NB4 (cell line): ENCODE measurements around the gene TM4SF4.
"Not testable (repeated sequence)": the region's sequence is repeated elsewhere in the genome, so short reads cannot be mapped to it uniquely, and the experiment has no call there.

ENCODE experiments used
- DNase-seq: peaks from one replicate; pipeline ENCODE4 v3.0.0; 2010; ENCODE audit warnings: low read depth
- H3K4me3 ChIP-seq: one replicate; pipeline ENCODE4 v1.5.1; 2011; ENCODE audit warnings: mild to moderate bottlenecking, low read depth, low read length, moderate library complexity
- CTCF ChIP-seq: IDR thresholded peaks from one replicate; pipeline ENCODE4 v1.5.1; 2012; ENCODE audit warnings: low read depth, low read length
- MAX ChIP-seq: IDR thresholded peaks from 2 replicates; pipeline ENCODE4 v1.6.1; 2011; ENCODE audit warnings: low read depth, low read length
- MYC ChIP-seq: IDR thresholded peaks from 2 replicates; pipeline ENCODE4 v1.6.1; 2011; ENCODE audit warnings: low read depth, low read length
- POLR2A ChIP-seq: IDR thresholded peaks from 2 replicates; pipeline ENCODE4 v1.6.1; 2011; ENCODE audit warnings: mild to moderate bottlenecking; ENCODE audit not compliant: insufficient read length; ENCODE audit errors: extremely low read depth

The TM4SF4 gene

GRCh38 chr3:149442043-149442442 lies 32.5 kb upstream of the TM4SF4 start:
- no peak overlapping the region for H3K4me3 ChIP-seq
- DNase-seq, result no peak
- TF ChIP-seq POLR2A (no peak), MYC (no peak), MAX (no peak), CTCF (no peak)

DNA sequence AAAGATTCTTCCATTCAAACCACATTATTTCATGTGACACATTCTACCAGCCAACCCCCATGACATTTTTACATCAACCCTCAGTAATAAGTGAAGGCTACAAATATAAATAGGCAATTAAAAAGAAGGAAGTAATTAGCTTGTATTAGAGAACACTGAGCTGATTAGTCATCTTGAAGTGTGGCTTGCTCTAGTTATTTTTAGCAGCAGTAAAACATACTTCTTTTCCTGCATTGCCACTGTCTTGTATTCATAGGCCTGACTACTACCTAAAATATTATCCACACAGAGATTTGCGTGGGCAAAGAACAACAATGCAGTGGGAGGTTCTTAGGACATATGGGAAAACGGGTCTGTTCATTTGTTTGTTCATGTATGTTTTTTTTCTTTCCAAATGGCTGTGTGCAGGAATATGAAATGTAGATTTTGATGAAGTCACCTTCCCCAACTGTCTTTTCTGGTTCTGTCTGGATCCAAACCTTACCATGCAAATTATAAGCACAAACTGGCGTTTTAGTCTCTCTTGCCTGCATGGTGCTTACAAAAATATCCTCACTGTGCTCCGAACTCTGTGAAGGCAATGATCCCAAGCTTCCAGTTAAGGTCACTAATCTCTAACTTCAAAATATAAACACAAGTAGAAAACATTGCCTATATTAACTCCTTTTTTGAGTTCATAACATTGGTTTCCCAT lies 31.5 kb upstream of the TM4SF4 start:
- DNase-seq, result peak; percentile 25
- TF ChIP-seq POLR2A, result no peak
- TF ChIP-seq MAX, result no peak
- no peak for TF ChIP-seq MYC
- no peak for TF ChIP-seq CTCF
- no peak overlapping the region for H3K4me3 ChIP-seq

DNA sequence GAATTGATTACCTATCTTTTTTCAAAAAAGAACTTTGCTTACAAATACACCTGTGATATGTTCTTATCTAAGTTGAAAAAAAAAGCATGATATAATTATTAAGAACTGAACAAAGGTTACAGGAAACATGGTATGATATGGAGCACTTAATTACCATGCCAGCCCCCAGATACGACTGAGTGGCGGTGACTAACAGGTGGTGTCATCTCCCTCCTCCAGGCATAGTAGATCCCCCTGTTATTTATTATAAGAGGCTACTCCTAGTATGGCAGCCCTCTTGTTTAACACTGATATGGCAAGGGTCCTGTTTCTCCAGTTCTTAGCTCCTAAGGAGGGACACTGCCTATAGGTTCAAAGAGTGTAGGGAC lies 31.0 kb upstream of the TM4SF4 start:
- DNase-seq, result no peak
- TF ChIP-seq CTCF (no peak), MAX (no peak), POLR2A (no peak), MYC (no peak)
- no peak overlapping the region for H3K4me3 ChIP-seq

- DNase-seq, H3K4me3 ChIP-seq: not testable (repeated sequence)
These were observed 29.6 kb upstream of the TM4SF4 start for GRCh38 chr3:149444867-149445266.

DNA sequence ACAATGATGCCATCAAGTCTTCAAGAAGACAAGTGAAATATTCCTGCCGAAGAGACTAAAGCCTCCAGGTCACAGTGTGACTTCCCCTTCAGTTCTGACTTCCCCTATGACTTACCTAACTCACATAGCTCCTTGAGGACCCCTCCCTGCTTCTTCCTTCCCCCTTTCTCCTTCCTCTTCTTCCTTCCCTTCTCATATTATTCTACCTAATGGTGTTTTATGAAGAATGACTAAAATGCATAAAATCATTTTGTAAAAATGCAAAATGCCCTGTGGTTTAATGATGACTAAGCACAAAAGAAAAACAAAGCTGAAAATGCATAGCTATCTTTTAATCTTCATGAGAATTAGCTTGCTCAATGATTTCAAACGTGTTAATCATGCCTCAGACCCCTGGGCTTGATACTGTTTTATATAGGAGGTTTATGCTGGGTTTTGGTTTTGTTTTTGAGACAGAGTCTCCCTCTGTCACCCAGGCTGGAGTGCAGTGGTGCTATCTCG lies 26.1 kb upstream of the TM4SF4 start:
- DNase-seq, result peak; percentile 51

GRCh38 chr3:149449182-149449581 lies 25.3 kb upstream of the TM4SF4 start:
- H3K4me3 ChIP-seq, result no peak overlapping the region
- no peak for TF ChIP-seq CTCF
- TF ChIP-seq MAX, result no peak
- TF ChIP-seq MYC, result no peak
- TF ChIP-seq POLR2A, result no peak

More for the DNA sequence above, 26.1 kb upstream of the TM4SF4 start:
- H3K4me3 ChIP-seq, result no peak overlapping the region
- TF ChIP-seq POLR2A (no peak), MYC (no peak), MAX (no peak), CTCF (no peak)

More at GRCh38 chr3:149449182-149449581, 25.3 kb upstream of the TM4SF4 start:
- DNase-seq, result no peak
